ENCODE data around the gene RMI1.

DNA sequence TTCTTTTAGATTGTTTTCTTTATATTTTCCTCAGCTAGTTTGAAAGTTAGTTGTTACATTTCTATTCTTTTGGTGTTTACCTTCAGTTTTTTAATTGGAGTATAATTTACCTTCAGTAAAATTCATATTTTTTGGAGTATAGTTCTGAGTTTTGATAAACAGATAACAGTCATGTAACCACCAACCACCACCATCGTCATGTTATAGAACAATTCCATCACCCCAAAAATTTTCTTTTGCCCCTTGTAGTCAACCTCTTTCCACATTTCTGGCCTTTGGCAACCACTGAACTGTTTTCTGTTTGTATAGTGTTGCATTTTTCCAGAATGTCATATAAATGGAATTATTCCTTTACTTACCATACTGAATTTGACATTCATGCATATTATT, 6.8 kb downstream of the RMI1 start:
- TF ChIP-seq, protein P1, sequence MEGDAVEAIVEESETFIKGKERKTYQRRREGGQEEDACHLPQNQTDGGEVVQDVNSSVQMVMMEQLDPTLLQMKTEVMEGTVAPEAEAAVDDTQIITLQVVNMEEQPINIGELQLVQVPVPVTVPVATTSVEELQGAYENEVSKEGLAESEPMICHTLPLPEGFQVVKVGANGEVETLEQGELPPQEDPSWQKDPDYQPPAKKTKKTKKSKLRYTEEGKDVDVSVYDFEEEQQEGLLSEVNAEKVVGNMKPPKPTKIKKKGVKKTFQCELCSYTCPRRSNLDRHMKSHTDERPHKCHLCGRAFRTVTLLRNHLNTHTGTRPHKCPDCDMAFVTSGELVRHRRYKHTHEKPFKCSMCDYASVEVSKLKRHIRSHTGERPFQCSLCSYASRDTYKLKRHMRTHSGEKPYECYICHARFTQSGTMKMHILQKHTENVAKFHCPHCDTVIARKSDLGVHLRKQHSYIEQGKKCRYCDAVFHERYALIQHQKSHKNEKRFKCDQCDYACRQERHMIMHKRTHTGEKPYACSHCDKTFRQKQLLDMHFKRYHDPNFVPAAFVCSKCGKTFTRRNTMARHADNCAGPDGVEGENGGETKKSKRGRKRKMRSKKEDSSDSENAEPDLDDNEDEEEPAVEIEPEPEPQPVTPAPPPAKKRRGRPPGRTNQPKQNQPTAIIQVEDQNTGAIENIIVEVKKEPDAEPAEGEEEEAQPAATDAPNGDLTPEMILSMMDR (IDR thresholded peaks at IDR 0.05; ENCODE audit: low read depth, low read length), result no peak
- no peak for TF ChIP-seq EZH2phosphoT487 (IDR thresholded peaks at IDR 0.05; ENCODE audit: low read depth)
